Mesendoderm (in vitro differentiated cells): ENCODE measurements around the gene FPR2.

Experiments used
- DNase-seq: peaks from one replicate; pipeline ENCODE4 v3.0.0; 2013
- H2AK5ac ChIP-seq: 2 replicates; pipeline ENCODE4 v1.6.1; 2013; ENCODE audit warnings: low read length, inconsistent platforms
- H2BK120ac ChIP-seq: 2 replicates; pipeline ENCODE4 v1.6.1; 2013; ENCODE audit warnings: low read depth, mild to moderate bottlenecking, low read length, moderate library complexity, mixed read lengths
- H2BK15ac ChIP-seq: replicated peaks from 2 replicates; pipeline ENCODE4 v1.6.1; 2013; ENCODE audit warnings: low read depth, mild to moderate bottlenecking, moderate library complexity
- H2BK5ac ChIP-seq: 2 replicates; pipeline ENCODE4 v1.6.1; 2013; ENCODE audit warnings: low read length, inconsistent platforms
- H3K18ac ChIP-seq: 2 replicates; pipeline ENCODE4 v1.6.1; 2013; ENCODE audit warnings: mild to moderate bottlenecking, low read length, mixed read lengths
- H3K23ac ChIP-seq: one replicate; pipeline ENCODE4 v1.6.1; 2013; ENCODE audit warnings: low read length
- H3K27ac ChIP-seq: 2 replicates; pipeline ENCODE4 v1.5.1; 2013; ENCODE audit warnings: low read depth, mild to moderate bottlenecking, inconsistent platforms, low read length, moderate library complexity
- H3K27me3 ChIP-seq: 2 replicates; pipeline ENCODE4 v1.6.1; 2013; ENCODE audit warnings: low read length, control low read depth, mild to moderate bottlenecking, inconsistent platforms; ENCODE audit not compliant: insufficient read depth, poor library complexity
- H3K36me3 ChIP-seq: 2 replicates; pipeline ENCODE4 v1.6.1; 2013; ENCODE audit warnings: low read length, inconsistent platforms; ENCODE audit not compliant: control insufficient read depth, insufficient read depth
- H3K4ac ChIP-seq: one replicate; pipeline ENCODE4 v1.6.1; 2013; ENCODE audit warnings: low read depth, mild to moderate bottlenecking, low read length, moderate library complexity
- H3K4me1 ChIP-seq: 2 replicates; pipeline ENCODE4 v1.6.1; 2013; ENCODE audit warnings: low read depth, low read length, inconsistent platforms; ENCODE audit not compliant: control insufficient read depth
- H3K4me2 ChIP-seq: 2 replicates; pipeline ENCODE4 v1.6.1; 2013; ENCODE audit warnings: low read length
- H3K4me3 ChIP-seq: 2 replicates; pipeline ENCODE4 v1.5.1; 2013; ENCODE audit warnings: mild to moderate bottlenecking, low read length
- H3K56ac ChIP-seq: one replicate; pipeline ENCODE4 v1.6.1; 2013; ENCODE audit warnings: low read length
- H3K79me1 ChIP-seq: 2 replicates; pipeline ENCODE4 v1.6.1; 2013; ENCODE audit warnings: low read length, inconsistent platforms
- H3K79me2 ChIP-seq: 2 replicates; pipeline ENCODE4 v1.6.1; 2013; ENCODE audit warnings: mild to moderate bottlenecking, low read length; ENCODE audit not compliant: control insufficient read depth, insufficient read depth
- H3K9ac ChIP-seq: 2 replicates; pipeline ENCODE4 v1.6.1; 2013; ENCODE audit warnings: low read length, inconsistent platforms
- H4K5ac ChIP-seq: one replicate; pipeline ENCODE4 v1.6.1; 2013; ENCODE audit warnings: low read length
- H4K8ac ChIP-seq: one replicate; pipeline ENCODE4 v1.6.1; 2013; ENCODE audit warnings: low read depth, mild to moderate bottlenecking, control low read depth, low read length, moderate library complexity
- WGBS: extraction: QIAGEN DNeasy Blood & Tissue Kit; methylation state at CpG from one replicate; pipeline ENCODE4 v1.1.7; 2013; ENCODE audit warnings: low lambda C conversion rate, missing lambda C conversion rate; ENCODE audit not compliant: insufficient coverage; ENCODE audit errors: extremely low coverage; 5-methylcytosine and 5-hydroxymethylcytosine counted together

Gene FPR2

GRCh38 chr19:51726049-51726448, 34.9 kb upstream of the FPR2 start:
- no peak overlapping the region for H2AK5ac ChIP-seq
- DNase-seq: peak; percentile 25
- no peak overlapping the region for H3K56ac ChIP-seq
- no peak overlapping the region for H3K27ac ChIP-seq
- no peak overlapping the region for H4K5ac ChIP-seq
- no peak overlapping the region for H3K9ac ChIP-seq
- no peak overlapping the region for H3K4me2 ChIP-seq
- no peak overlapping the region for H3K4me3 ChIP-seq
- no peak overlapping the region for H4K8ac ChIP-seq
- WGBS: no CpG with 5 or more reads among the region's 14 CpGs
- no peak overlapping the region for H3K4ac ChIP-seq
- H3K27me3 ChIP-seq: no peaks in the 10 kb centered on the region
- H2BK15ac ChIP-seq: no peak overlapping the region
- H3K79me2 ChIP-seq: no peaks in the 10 kb centered on the region
- H2BK5ac ChIP-seq: no peak overlapping the region
- no peaks in the 10 kb centered on the region for H3K79me1 ChIP-seq
- H3K18ac ChIP-seq: no peak overlapping the region
- no peak overlapping the region for H2BK120ac ChIP-seq
- no peaks in the 10 kb centered on the region for H3K36me3 ChIP-seq
- H3K4me1 ChIP-seq: no peaks in the 10 kb centered on the region
- H3K23ac ChIP-seq: no peak overlapping the region

DNA sequence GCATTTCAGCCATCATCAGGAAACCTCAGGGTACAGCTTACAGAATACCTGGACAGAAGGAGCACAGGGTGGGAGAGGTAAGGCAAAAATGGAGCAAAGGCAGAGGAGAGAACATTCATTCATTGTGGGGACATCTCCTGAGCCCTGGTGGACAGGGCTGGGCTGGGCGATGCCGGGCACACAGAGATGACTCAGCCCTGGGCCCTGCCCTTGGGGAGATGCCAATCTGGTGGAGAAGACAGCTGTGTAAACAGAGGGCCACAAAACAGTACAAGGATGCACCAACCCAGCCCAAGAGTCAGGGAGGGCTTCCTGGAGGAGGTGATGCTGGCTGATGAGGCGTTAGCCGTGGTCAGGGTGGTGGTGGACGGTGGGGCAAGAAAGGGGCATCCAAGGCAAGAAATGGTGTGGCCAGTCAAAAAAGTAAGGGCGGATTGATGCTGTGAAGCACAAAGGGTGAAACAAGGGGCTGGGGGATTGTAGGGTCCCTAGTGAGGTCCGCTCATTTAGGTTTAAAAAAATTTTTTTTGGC, 33.6 kb upstream of the FPR2 start:
- WGBS: no CpG with 5 or more reads among the region's 7 CpGs

GRCh38 chr19:51729781-51730180, 31.2 kb upstream of the FPR2 start:
- Histone ChIP-seq H3K23ac (no peak overlapping the region), H3K9ac (no peak overlapping the region), H3K79me1 (no peaks in the 10 kb centered on the region), H2AK5ac (no peak overlapping the region), H3K4me3 (no peak overlapping the region), H3K79me2 (no peaks in the 10 kb centered on the region), H2BK5ac (no peak overlapping the region), H3K27ac (no peak overlapping the region), H2BK15ac (no peak overlapping the region), H3K4me2 (no peak overlapping the region), H3K56ac (no peak overlapping the region), H4K5ac (no peak overlapping the region), H3K36me3 (no peaks in the 10 kb centered on the region), H4K8ac (no peak overlapping the region), H3K27me3 (no peaks in the 10 kb centered on the region), H3K18ac (no peak overlapping the region), H3K4ac (no peak overlapping the region), H3K4me1 (no peaks in the 10 kb centered on the region), H2BK120ac (no peak overlapping the region)
- no CpG with 5 or more reads among the region's 2 CpGs for WGBS
- no peak for DNase-seq

More for the DNA sequence above, 33.6 kb upstream of the FPR2 start:
- Histone ChIP-seq H2BK120ac (no peak overlapping the region), H3K4me1 (no peaks in the 10 kb centered on the region), H3K18ac (no peak overlapping the region), H3K79me2 (no peaks in the 10 kb centered on the region), H2BK5ac (no peak overlapping the region), H3K79me1 (no peaks in the 10 kb centered on the region), H4K5ac (no peak overlapping the region), H3K56ac (no peak overlapping the region), H2BK15ac (no peak overlapping the region), H2AK5ac (no peak overlapping the region), H3K4ac (no peak overlapping the region), H3K27ac (no peak overlapping the region), H4K8ac (no peak overlapping the region), H3K36me3 (no peaks in the 10 kb centered on the region), H3K23ac (no peak overlapping the region), H3K4me3 (no peak overlapping the region), H3K4me2 (no peak overlapping the region), H3K9ac (no peak overlapping the region), H3K27me3 (no peaks in the 10 kb centered on the region)
- no peak for DNase-seq

GRCh38 chr19:51733742-51734522, 27.0 kb upstream of the FPR2 start:
- H3K4ac ChIP-seq: no peak overlapping the region
- no peak overlapping the region for H2BK15ac ChIP-seq
- no peak overlapping the region for H2BK120ac ChIP-seq
- peak; percentile 55 for DNase-seq
- no peak overlapping the region for H3K9ac ChIP-seq
- no CpG with 5 or more reads among the region's 7 CpGs for WGBS
- no peaks in the 10 kb centered on the region for H3K4me1 ChIP-seq
- H3K27ac ChIP-seq: no peak overlapping the region
- no peak overlapping the region for H2AK5ac ChIP-seq
- no peaks in the 10 kb centered on the region for H3K79me1 ChIP-seq
- H3K36me3 ChIP-seq: no peaks in the 10 kb centered on the region
- H3K27me3 ChIP-seq: no peaks in the 10 kb centered on the region
- no peak overlapping the region for H4K8ac ChIP-seq
- H2BK5ac ChIP-seq: no peak overlapping the region
- no peak overlapping the region for H4K5ac ChIP-seq
- H3K56ac ChIP-seq: no peak overlapping the region
- no peak overlapping the region for H3K18ac ChIP-seq
- no peaks in the 10 kb centered on the region for H3K79me2 ChIP-seq
- no peak overlapping the region for H3K23ac ChIP-seq
- no peak overlapping the region for H3K4me3 ChIP-seq
- no peak overlapping the region for H3K4me2 ChIP-seq

GRCh38 chr19:51735759-51736449, 25.1 kb upstream of the FPR2 start:
- H3K4ac ChIP-seq: no peak overlapping the region
- H4K5ac ChIP-seq: no peak overlapping the region
- H3K4me3 ChIP-seq: no peak overlapping the region
- no peak overlapping the region for H4K8ac ChIP-seq
- no peak overlapping the region for H3K27ac ChIP-seq
- WGBS: no CpG with 5 or more reads among the region's 10 CpGs
- no peak overlapping the region for H3K4me2 ChIP-seq
- no peak overlapping the region for H2BK5ac ChIP-seq
- H3K79me1 ChIP-seq: no peaks in the 10 kb centered on the region
- H3K27me3 ChIP-seq: no peaks in the 10 kb centered on the region
- no peaks in the 10 kb centered on the region for H3K79me2 ChIP-seq
- H3K4me1 ChIP-seq: no peaks in the 10 kb centered on the region
- H2BK15ac ChIP-seq: no peak overlapping the region
- H3K36me3 ChIP-seq: no peaks in the 10 kb centered on the region
- DNase-seq: no peak
- H3K9ac ChIP-seq: no peak overlapping the region
- no peak overlapping the region for H2AK5ac ChIP-seq
- H3K23ac ChIP-seq: no peak overlapping the region
- no peak overlapping the region for H2BK120ac ChIP-seq
- H3K56ac ChIP-seq: no peak overlapping the region
- no peak overlapping the region for H3K18ac ChIP-seq
